OCI-LY7 (cell line): ENCODE measurements around the gene TNRC6C. TPM values are rescaled to one million over a fixed set of nuclear protein-coding genes. Genes with fewer than 3 reads are reported as not detected.

ENCODE experiments used
- BruUV-seq: library from RNA; stranded (reverse); fragments of 400-500 nt; replicated peaks from 2 replicates; lab custom pipeline; 2021; lab: Mats Ljungman, UMichigan
- CTCF ChIA-PET: fragments of 300-600 bp; sonication (Branson Sonifier 250); formaldehyde crosslinking; loops from one replicate; lab custom pipeline; 2022; ENCODE audit warnings: antibody characterized with exemption; ENCODE audit not compliant: unreplicated experiment; lab: Charles Lee
- POLR2A ChIA-PET: fragments of 300-600 bp; sonication (Branson Sonifier 250); formaldehyde crosslinking; loops from one replicate; lab custom pipeline; 2022; ENCODE audit warnings: antibody characterized with exemption; lab: Charles Lee
- DNase-seq: peaks from one replicate; pipeline ENCODE4 v3.0.0-alpha.2; 2015; ENCODE audit warnings: low spot score
- H2AFZ ChIP-seq: fragments of 200-600 bp; sonication (generic), shearing (Covaris generic); 2 replicates; pipeline ENCODE4 v1.6.1; 2014; ENCODE audit warnings: mild to moderate bottlenecking, antibody characterized with exemption, low read length, moderate library complexity
- H3K27ac ChIP-seq: fragments of 200-600 bp; sonication (generic); 2 replicates; pipeline ENCODE4 v1.5.1; 2014; ENCODE audit warnings: mixed run types, low read depth, mild to moderate bottlenecking, moderate library complexity, low read length, inconsistent platforms; ENCODE audit not compliant: poor library complexity, severe bottlenecking
- H3K36me3 ChIP-seq: fragments of 200-600 bp; sonication (generic); 2 replicates; pipeline ENCODE4 v1.6.1; 2014; ENCODE audit warnings: mild to moderate bottlenecking, antibody characterized with exemption, low read length, moderate library complexity, mixed read lengths; ENCODE audit not compliant: insufficient read depth
- H3K4me1 ChIP-seq: fragments of 200-600 bp; sonication (generic); 2 replicates; pipeline ENCODE4 v1.5.1; 2014; ENCODE audit warnings: mild to moderate bottlenecking, low read length; ENCODE audit not compliant: insufficient read depth, poor library complexity, severe bottlenecking
- H3K4me2 ChIP-seq: fragments of 200-600 bp; sonication (generic); 2 replicates; pipeline ENCODE4 v1.6.1; 2014; ENCODE audit warnings: mild to moderate bottlenecking, low read length
- H3K4me3 ChIP-seq: fragments of 200-600 bp; sonication (generic); 2 replicates; pipeline ENCODE4 v1.5.1; 2014; ENCODE audit warnings: mild to moderate bottlenecking, low read depth, low read length; ENCODE audit not compliant: poor library complexity, severe bottlenecking
- H3K79me2 ChIP-seq: fragments of 200-600 bp; sonication (generic); 2 replicates; pipeline ENCODE4 v1.6.1; 2016; ENCODE audit warnings: low read depth, mild to moderate bottlenecking, low read length, moderate library complexity, mixed read lengths; ENCODE audit not compliant: insufficient read depth
- H3K9me2 ChIP-seq: fragments of 200-600 bp; sonication (generic); 2 replicates; pipeline ENCODE4 v1.6.1; 2016; ENCODE audit warnings: mild to moderate bottlenecking, low read length, mixed read lengths; ENCODE audit not compliant: insufficient read depth
- H3K9me3 ChIP-seq: fragments of 200-600 bp; sonication (generic); 2 replicates; pipeline ENCODE4 v1.6.1; 2014; ENCODE audit warnings: mild to moderate bottlenecking, mixed run types, low read length, mixed read lengths
- H4K20me1 ChIP-seq: fragments of 200-600 bp; sonication (generic); 2 replicates; pipeline ENCODE4 v1.6.1; 2014; ENCODE audit warnings: mild to moderate bottlenecking, antibody characterized with exemption, low read length, moderate library complexity, mixed read lengths; ENCODE audit not compliant: insufficient read depth
- EZH2phosphoT487 ChIP-seq: fragments of 200-600 bp; sonication (generic); IDR thresholded peaks from 2 replicates; pipeline ENCODE4 v1.6.1; 2018; ENCODE audit warnings: low read depth, borderline replicate concordance, mild to moderate bottlenecking, mixed run types, antibody characterized with exemption, low read length, moderate library complexity, mixed read lengths
- intact Hi-C: fragments of 100-400 bp; cut with micrococcal nuclease; formaldehyde crosslinking; loops from one replicate; pipeline ENCODE4 v1.10.0; 2022; ENCODE audit not compliant: unreplicated experiment
- total RNA-seq, 2 experiments: library from RNA; depleted of rRNA in 1 of 2; stranded (reverse); fragments of >200 nt in 1 of 2; shearing (Covaris generic) in 1 of 2; gene quantifications; 2 replicates each; pipeline ENCODE4 v1.2.3, GENCODE V29; 2014 to 2022
- TF ChIP-seq, protein P1 (sequence below): fragments of 200-600 bp; sonication (generic); conservative IDR thresholded peaks from 2 replicates; pipeline ENCODE4 v1.5.1; 2014; ENCODE audit warnings: mild to moderate bottlenecking, antibody characterized with exemption, low read length, moderate library complexity, mixed read lengths

Gene TNRC6C
- total RNA-seq, 2 experiments from 2014 or later: 8.5 to 25.2 TPM

DNA sequence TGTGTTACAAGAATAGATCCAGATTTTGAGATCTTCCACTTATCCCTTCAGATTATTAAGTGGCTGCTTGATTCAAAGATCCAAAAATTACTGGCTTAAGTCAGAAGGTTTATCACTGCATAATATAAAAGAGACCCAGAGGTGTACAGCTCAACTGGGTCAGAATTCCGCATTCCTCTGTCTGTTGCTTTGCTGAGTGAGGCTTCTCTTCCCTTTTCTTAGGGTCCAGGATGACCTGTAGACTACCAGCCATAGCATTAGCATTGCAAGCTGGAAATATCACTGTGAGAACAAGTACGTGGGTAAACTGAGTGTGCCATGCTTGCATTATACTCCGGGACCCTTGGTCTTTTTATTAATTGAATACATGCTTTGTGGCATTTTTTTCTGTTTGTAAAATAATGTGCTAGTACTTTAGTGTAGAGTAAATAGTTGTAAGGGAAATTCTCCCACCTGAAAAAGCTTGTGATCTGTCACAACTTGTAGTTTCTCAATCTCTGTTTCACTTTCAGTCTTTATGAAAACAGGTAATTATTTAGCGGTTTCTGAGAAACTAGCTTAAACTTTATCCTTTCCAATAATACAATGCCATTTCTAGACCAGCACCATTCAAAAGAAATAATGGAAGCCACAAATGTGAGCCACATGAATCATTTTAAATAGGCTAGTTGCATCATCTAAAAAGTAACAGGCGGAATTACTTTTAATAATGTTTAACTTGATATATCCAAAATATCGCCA, 61.6 kb downstream of the TNRC6C start:
- H3K27ac ChIP-seq: no peak overlapping the region
- BruUV-seq: no TSS peak

DNA sequence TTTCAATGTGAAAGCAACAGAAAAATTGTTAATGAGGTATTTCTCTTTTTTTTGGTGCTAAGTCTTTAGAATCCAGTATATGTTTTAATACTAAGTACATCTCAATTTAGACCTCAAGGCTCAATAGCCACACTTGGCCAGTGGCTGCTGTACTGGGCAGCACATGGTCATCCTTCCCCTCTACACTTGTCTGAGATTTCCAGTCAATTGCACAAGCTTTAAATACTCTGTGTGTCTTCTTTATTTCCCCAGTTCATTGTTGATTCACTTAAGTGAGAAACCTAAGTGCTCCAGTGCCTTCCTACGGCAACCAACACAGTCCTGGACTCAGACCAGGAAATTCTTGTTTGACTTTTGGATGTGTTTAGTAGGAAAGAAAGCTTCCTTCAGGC, 62.2 kb downstream of the TNRC6C start:
- H3K27ac ChIP-seq: no peak overlapping the region
- no peaks in the 10 kb centered on the region for H3K4me1 ChIP-seq
- POLR2A ChIA-PET: interaction anchor here (0.9 to 1.4 kb wide), 3 partner anchors 9 to 16 kb away, joined by 3 read pairs; no protein-coding TSS in a partner anchor
- H4K20me1 ChIP-seq: peaks cover 7% of the 10 kb centered on the region; the same call in 1 of the 2 replicates
- no peak for DNase-seq
- H3K79me2 ChIP-seq: no peaks in the 10 kb centered on the region
- H3K4me2 ChIP-seq: no peak overlapping the region
- intact Hi-C loops: no loop called here
- CTCF ChIA-PET: no interaction called here
- no peak for TF ChIP-seq EZH2phosphoT487
- H3K9me2 ChIP-seq: no peaks in the 10 kb centered on the region
- no peaks in the 10 kb centered on the region for H3K36me3 ChIP-seq
- H2AFZ ChIP-seq: no peak overlapping the region
- no peaks in the 10 kb centered on the region for H3K9me3 ChIP-seq
- no peak overlapping the region for H3K4me3 ChIP-seq
- no TSS peak for BruUV-seq

More for the DNA sequence above, 61.6 kb downstream of the TNRC6C start:
- no peak for TF ChIP-seq EZH2phosphoT487
- TF ChIP-seq, protein P1, sequence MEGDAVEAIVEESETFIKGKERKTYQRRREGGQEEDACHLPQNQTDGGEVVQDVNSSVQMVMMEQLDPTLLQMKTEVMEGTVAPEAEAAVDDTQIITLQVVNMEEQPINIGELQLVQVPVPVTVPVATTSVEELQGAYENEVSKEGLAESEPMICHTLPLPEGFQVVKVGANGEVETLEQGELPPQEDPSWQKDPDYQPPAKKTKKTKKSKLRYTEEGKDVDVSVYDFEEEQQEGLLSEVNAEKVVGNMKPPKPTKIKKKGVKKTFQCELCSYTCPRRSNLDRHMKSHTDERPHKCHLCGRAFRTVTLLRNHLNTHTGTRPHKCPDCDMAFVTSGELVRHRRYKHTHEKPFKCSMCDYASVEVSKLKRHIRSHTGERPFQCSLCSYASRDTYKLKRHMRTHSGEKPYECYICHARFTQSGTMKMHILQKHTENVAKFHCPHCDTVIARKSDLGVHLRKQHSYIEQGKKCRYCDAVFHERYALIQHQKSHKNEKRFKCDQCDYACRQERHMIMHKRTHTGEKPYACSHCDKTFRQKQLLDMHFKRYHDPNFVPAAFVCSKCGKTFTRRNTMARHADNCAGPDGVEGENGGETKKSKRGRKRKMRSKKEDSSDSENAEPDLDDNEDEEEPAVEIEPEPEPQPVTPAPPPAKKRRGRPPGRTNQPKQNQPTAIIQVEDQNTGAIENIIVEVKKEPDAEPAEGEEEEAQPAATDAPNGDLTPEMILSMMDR: no peak
- Histone ChIP-seq H3K4me1 (no peaks in the 10 kb centered on the region), H3K9me3 (no peaks in the 10 kb centered on the region), H2AFZ (no peak overlapping the region), H3K4me2 (no peak overlapping the region), H3K4me3 (no peak overlapping the region), H3K9me2 (no peaks in the 10 kb centered on the region), H3K79me2 (no peaks in the 10 kb centered on the region), H4K20me1 (peaks cover 7% of the 10 kb centered on the region; the same call in 1 of the 2 replicates), H3K36me3 (no peaks in the 10 kb centered on the region)
- POLR2A ChIA-PET: interaction anchor here (0.8 to 1.4 kb wide), 5 partner anchors 10 to 55 kb away, joined by 3 to 4 read pairs (median 3); no protein-coding TSS in a partner anchor
- CTCF ChIA-PET: no interaction called here
- intact Hi-C loops: loop anchor here (2.0 kb wide), 1 partner anchor 231 kb away; no protein-coding TSS in a partner anchor
- DNase-seq: no peak

DNA sequence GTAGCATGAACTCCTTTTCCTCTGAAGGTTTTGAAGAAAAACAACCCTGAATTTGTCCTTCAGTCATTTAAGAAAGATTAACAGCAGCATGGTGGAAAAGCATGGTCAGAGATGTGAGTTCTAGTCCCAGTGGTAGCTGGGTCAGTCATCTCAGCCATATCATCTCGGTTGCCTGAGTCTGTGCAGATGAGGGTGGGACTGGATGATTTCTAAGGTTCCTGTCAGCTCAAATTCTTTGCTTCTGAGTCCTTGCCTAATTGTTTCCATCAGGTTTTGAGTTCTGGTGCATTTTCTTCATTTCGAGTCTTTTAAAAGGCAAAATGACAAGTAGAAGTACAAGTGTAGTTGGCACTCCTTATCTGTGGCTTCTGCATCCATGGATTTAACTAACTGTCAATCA, 63.9 kb downstream of the TNRC6C start:
- Histone ChIP-seq H3K27ac (no peak overlapping the region), H3K9me2 (no peaks in the 10 kb centered on the region), H3K9me3 (no peaks in the 10 kb centered on the region), H4K20me1 (peaks cover 7% of the 10 kb centered on the region; the same call in 1 of the 2 replicates), H3K4me2 (no peak overlapping the region), H3K4me3 (no peak overlapping the region), H2AFZ (no peak overlapping the region), H3K79me2 (no peaks in the 10 kb centered on the region), H3K36me3 (no peaks in the 10 kb centered on the region), H3K4me1 (no peaks in the 10 kb centered on the region)
- intact Hi-C loops: no loop called here
- ChIA-PET CTCF (no interaction called here), POLR2A (no interaction called here)
- no peak for TF ChIP-seq EZH2phosphoT487
- TF ChIP-seq, protein P1: no peak
- BruUV-seq: no TSS peak
- DNase-seq: no peak
